AG04450 (cell line): ENCODE data around the gene CDH13. TPM values are rescaled to one million over a fixed set of nuclear protein-coding genes. Genes with fewer than 3 reads are reported as not detected.
A peak's percentile ranks its signal among the peaks of the same experiment; 100 is the strongest.

Experiments used
- CTCF ChIA-PET: fragments of 300-600, 350-600 bp; formaldehyde crosslinking; extraction: SDS; loops from one replicate; lab custom pipeline; 2022; ENCODE audit warnings: antibody characterized with exemption, inconsistent platforms; lab: Charles Lee
- POLR2A ChIA-PET: fragments of 350-600 bp; formaldehyde crosslinking; extraction: SDS; loops from one replicate; lab custom pipeline; 2021; ENCODE audit warnings: antibody characterized with exemption, inconsistent platforms; lab: Yijun Ruan, JAX
- DNase-seq: peaks from one replicate; pipeline ENCODE4 v3.0.0-alpha.2; 2011; ENCODE audit warnings: low read depth, low spot score
- H3K27ac ChIP-seq: one replicate; pipeline ENCODE4 v1.5.1; 2012; ENCODE audit warnings: low read depth, low read length, control low read depth
- H3K27me3 ChIP-seq: one replicate; pipeline ENCODE4 v1.6.0; 2012; ENCODE audit warnings: low read length; ENCODE audit not compliant: control insufficient read depth, insufficient read depth
- H3K4me3 ChIP-seq: 2 replicates; pipeline ENCODE4 v1.5.1; 2011; ENCODE audit warnings: mild to moderate bottlenecking, low read depth, low read length, control low read depth
- H3K9me3 ChIP-seq: 2 replicates; pipeline ENCODE4 v1.5.1; 2012; ENCODE audit warnings: low read length; ENCODE audit not compliant: control insufficient read depth, insufficient read depth
- polyA plus RNA-seq: library from polyadenylated mRNA; depleted of rRNA; stranded (reverse); fragments of >200 nt; gene quantifications from 2 replicates; pipeline ENCODE4 v1.2.3, GENCODE V29; 2011
- TF ChIP-seq, protein P1 (sequence below): IDR thresholded peaks from 2 replicates; pipeline ENCODE4 v1.5.1; 2011; ENCODE audit warnings: low read depth, low read length, control low read depth, inconsistent platforms

Gene CDH13
- polyA plus RNA-seq, 1 experiment: 55.0 TPM

DNA sequence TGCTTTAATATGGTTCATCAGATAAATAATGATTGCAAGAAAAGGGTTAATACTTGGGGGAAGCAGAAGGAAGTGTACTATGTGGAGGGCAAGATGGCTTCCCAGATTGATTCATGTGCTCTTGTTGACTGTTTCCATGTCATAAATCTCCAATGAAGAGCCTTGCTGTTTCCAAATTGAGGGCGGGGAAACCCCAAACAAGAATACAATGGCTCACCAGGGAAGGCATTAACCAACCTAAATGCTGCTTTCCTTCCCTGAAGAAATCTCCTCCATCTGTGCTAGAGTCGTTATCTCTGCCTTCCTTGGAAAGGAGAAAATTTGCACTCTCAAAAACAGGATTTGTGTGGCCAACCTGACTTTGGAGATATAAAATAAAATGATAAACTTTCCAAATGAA, 28.0 kb upstream of the CDH13 start:
- H3K27me3 ChIP-seq: peaks cover 12% of the 10 kb centered on the region
- ChIA-PET POLR2A (no interaction called here), CTCF (interaction anchor here (0.9 kb wide), 1 partner anchor 335 kb away, joined by 3 read pairs; no protein-coding TSS in a partner anchor)
- TF ChIP-seq, protein P1, sequence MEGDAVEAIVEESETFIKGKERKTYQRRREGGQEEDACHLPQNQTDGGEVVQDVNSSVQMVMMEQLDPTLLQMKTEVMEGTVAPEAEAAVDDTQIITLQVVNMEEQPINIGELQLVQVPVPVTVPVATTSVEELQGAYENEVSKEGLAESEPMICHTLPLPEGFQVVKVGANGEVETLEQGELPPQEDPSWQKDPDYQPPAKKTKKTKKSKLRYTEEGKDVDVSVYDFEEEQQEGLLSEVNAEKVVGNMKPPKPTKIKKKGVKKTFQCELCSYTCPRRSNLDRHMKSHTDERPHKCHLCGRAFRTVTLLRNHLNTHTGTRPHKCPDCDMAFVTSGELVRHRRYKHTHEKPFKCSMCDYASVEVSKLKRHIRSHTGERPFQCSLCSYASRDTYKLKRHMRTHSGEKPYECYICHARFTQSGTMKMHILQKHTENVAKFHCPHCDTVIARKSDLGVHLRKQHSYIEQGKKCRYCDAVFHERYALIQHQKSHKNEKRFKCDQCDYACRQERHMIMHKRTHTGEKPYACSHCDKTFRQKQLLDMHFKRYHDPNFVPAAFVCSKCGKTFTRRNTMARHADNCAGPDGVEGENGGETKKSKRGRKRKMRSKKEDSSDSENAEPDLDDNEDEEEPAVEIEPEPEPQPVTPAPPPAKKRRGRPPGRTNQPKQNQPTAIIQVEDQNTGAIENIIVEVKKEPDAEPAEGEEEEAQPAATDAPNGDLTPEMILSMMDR: no peak
- no peak overlapping the region for H3K27ac ChIP-seq
- no peaks in the 10 kb centered on the region for H3K9me3 ChIP-seq
- DNase-seq: no peak
- H3K4me3 ChIP-seq: no peak overlapping the region

DNA sequence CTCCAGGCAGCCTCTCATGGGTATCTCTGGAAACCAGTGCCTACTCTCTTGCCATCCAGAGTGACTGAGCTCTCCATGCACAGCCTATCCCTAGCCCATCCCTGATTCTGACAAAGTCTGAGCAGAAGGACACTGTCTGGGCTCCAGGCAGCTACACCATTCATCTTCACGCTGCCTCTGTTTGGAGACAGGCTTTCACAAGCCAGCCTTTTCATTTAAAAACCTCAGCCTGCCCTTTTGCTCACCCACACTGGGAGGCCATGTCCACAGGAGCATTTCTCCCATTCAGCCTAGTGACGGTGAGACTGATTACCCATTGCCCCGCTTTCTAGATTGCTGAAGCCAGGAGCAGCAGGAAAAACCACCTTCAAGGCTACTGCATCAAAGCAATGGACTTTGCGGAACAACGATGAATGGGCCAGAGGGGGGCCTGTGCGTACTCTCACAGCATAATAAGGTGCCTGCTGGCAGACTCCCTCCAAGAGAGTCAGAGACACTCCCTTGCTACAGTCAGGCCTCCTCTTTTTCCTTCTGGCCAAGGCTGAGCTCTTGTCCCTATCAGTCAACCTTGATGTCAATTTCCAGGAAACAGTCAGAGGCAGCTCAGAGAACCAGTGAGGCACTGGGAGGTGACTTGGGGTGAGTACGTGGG, 24.7 kb upstream of the CDH13 start:
- no peak for DNase-seq
- no peak overlapping the region for H3K4me3 ChIP-seq
- H3K27ac ChIP-seq: no peak overlapping the region
- peaks cover 21% of the 10 kb centered on the region for H3K27me3 ChIP-seq
- ChIA-PET CTCF (interaction anchor here (0.5 to 1.5 kb wide), 6 partner anchors 22 to 839 kb away, joined by 3 to 4 read pairs (median 3); partner anchors contain the start of gene CDH13), POLR2A (no interaction called here)
- H3K9me3 ChIP-seq: no peaks in the 10 kb centered on the region
- TF ChIP-seq, protein P1: no peak

DNA sequence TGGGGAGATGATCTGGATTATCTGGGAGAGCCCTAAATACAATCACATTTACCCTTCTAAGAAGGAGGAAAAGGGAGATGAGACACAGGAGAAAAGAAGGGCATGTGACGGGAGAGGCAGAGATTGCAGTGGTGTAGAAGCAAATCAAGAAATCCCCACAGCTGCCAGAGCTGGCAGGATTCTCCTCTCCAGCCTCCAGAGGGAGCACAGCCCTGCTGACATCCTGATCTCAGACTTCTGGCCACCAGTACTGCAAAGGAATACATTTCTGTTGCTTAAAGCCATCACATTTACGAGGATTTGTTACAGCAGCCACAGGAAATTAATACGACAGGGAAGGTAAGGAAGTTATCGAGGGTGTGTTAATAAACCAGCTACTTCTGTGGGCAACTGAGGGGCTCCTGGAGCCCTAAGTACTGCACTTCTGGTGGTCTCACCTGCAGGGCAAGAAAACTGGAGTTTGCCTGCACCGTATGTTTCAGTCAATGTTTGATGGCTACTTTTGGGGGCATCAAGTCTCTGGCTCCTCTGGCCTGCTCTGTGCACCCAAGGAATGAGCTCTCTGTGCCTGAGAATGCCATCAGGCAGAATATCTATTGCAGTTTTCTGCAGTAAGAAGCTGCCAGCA, 22.9 kb upstream of the CDH13 start:
- Histone ChIP-seq H3K4me3 (no peak overlapping the region), H3K27ac (no peak overlapping the region), H3K9me3 (no peaks in the 10 kb centered on the region), H3K27me3 (peaks cover 20% of the 10 kb centered on the region)
- DNase-seq: peak; percentile 32
- TF ChIP-seq, protein P1: peak; percentile 87
- ChIA-PET CTCF (interaction anchor here (0.7 to 1.6 kb wide), 19 partner anchors 9 to 843 kb away, joined by 3 to 19 read pairs (median 3); no protein-coding TSS in a partner anchor), POLR2A (no interaction called here)

DNA sequence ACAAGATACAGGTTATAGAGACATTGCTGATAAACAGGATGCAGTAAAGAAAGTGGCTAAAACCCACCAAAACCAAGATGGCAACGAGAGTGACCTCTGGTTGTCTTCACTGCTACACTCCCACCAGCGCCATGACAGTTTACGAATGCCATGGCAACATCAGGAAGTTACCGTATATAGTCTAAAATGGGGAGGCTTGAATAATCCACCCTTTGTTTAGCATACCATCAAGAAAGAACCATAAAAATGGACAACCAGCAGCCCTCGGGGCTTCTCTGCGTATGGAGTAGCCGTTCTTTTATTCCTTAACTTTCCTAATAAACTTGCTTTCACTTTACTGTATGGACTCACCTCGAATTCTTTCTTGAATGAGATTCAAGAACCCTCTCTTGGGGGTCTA, 21.7 kb upstream of the CDH13 start:
- no peak for DNase-seq
- Histone ChIP-seq H3K4me3 (no peak overlapping the region), H3K9me3 (no peaks in the 10 kb centered on the region), H3K27me3 (peaks cover 20% of the 10 kb centered on the region), H3K27ac (no peak overlapping the region)
- TF ChIP-seq, protein P1: no peak
- CTCF ChIA-PET: interaction anchor here (1.2 to 1.6 kb wide), 2 partner anchors 26 to 610 kb away, joined by 3 to 19 read pairs; no protein-coding TSS in a partner anchor
- POLR2A ChIA-PET: no interaction called here
